ENCODE results near the gene RHOBTB1. TPM values are rescaled to one million over a fixed set of nuclear protein-coding genes. Genes with fewer than 3 reads are reported as not detected.
A peak's percentile ranks its signal among the peaks of the same experiment; 100 is the strongest.

Gene RHOBTB1
- total RNA-seq, 1 donor, result 15.8 TPM

DNA sequence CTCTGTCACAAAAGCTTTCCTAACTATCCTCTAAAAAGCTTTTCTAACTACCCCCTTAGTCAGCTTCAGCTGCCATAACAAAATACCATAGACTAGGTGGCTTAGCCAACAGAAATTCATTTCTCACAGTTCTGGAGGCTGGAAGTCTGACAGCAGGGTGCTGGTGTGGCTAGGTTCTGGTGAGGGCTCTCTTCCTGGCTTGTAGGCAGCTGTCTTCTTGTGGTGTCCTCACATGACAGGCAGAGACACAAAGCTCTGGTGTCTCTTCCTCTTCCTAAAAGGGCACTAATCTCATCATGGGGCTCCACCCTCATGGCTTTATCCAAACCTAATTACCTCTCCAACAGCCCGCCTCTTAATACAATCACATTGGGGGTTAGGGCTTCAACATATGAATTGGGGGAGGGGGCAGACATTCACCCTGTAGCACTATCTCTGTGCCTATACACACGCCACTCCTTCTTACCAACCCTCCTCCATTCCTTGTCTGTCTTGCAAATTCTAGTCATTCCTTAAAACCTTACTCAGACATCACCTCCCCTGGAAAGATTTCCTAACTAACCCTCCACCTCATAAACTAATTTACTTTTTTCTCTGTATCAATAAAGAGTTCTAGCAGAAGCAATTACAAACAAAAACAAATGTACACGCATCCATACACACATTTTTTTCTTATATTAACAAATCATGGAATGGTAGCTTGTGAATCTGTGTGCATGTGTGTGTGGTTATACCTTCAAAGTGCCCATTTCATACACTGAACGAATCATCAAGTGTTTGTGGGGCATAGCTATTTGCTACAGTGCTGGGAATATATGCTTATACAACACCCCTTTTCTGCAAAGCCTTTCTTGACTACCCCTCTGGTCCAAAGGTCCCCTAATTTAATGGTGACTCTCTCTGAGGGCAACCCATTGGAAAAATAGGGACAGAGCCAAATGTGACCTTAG lies 26.4 kb downstream of the RHOBTB1 start:
- TF ChIP-seq, protein P1, sequence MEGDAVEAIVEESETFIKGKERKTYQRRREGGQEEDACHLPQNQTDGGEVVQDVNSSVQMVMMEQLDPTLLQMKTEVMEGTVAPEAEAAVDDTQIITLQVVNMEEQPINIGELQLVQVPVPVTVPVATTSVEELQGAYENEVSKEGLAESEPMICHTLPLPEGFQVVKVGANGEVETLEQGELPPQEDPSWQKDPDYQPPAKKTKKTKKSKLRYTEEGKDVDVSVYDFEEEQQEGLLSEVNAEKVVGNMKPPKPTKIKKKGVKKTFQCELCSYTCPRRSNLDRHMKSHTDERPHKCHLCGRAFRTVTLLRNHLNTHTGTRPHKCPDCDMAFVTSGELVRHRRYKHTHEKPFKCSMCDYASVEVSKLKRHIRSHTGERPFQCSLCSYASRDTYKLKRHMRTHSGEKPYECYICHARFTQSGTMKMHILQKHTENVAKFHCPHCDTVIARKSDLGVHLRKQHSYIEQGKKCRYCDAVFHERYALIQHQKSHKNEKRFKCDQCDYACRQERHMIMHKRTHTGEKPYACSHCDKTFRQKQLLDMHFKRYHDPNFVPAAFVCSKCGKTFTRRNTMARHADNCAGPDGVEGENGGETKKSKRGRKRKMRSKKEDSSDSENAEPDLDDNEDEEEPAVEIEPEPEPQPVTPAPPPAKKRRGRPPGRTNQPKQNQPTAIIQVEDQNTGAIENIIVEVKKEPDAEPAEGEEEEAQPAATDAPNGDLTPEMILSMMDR (IDR thresholded peaks at IDR 0.05; ENCODE audit: insufficient read depth, low read length), result no peak
- no peak for DNase-seq (ENCODE audit: low read depth)
- no peak overlapping the region for H3K4me3 ChIP-seq (ENCODE audit: low read depth, low read length)

DNA sequence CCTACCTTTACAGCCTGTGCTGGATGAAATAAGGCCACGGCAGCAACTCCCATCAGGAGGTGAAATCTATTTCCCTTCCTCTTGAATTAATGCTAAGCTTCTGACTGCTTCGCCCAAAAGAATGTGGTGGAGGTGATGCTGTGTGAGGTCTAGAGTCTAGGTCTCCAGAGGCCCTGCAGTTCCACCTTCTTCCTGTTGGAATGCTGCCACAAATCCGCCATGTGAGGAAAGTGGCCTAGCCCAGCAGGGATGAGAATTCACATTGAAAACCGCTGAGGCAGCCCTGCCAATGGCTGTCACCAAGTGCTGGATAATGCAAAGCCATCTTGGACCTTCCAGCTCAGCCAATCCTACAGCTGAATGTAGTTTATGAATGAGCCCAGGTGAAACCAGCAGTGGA lies 28.0 kb downstream of the RHOBTB1 start:
- DNase-seq (ENCODE audit: low read depth), result no peak
- H3K4me3 ChIP-seq (ENCODE audit: low read depth, low read length), result no peak overlapping the region
- TF ChIP-seq, protein P1 (IDR thresholded peaks at IDR 0.05; ENCODE audit: insufficient read depth, low read length), result peak; percentile 17

DNA sequence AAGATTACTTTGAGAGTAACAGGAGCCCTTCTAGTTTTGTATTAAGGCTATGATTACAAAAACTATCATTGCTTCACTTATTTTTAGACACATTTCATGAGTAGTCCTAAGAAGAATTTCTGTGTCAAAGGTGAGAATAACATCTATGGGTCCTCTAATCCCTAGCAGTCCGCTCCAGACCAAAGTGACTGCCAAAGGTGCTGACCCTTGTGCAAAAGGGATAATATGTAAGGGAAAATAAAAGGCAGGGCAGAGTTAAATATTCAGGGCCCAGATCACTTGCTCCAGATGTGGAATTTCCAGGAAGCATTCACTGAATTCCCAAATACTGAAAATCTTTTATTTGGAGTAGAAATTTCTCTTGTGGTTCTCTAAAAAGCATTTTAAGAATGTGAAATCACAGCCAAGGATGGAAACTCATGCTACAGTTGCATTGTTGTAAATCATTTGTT lies 29.3 kb downstream of the RHOBTB1 start:
- no peak overlapping the region for H3K4me3 ChIP-seq (ENCODE audit: low read depth, low read length)
- TF ChIP-seq, protein P1 (IDR thresholded peaks at IDR 0.05; ENCODE audit: insufficient read depth, low read length), result no peak
- DNase-seq (ENCODE audit: low read depth), result peak; percentile 98

DNA sequence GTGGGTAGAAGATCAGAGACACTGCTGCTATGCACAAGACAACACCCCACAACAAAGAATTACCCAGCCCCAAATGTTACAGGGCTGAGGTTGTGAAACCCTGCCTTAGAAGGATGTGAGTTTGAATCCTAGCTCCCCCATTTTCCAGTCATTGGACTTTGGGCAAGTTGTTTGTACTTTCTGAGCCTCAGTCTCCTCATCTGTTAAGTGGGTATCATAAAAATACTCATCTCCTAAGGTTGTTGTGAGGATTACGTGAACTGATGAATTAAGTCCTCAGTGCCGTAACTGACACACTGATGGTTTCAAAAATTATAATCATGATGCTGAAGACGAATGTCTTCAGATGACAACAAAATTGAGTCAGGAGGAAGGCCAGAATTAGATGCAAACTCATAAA lies 30.3 kb downstream of the RHOBTB1 start:
- DNase-seq (ENCODE audit: low read depth), result no peak
- H3K4me3 ChIP-seq (ENCODE audit: low read depth, low read length), result no peak overlapping the region
- TF ChIP-seq, protein P1 (IDR thresholded peaks at IDR 0.05; ENCODE audit: insufficient read depth, low read length), result no peak

DNA sequence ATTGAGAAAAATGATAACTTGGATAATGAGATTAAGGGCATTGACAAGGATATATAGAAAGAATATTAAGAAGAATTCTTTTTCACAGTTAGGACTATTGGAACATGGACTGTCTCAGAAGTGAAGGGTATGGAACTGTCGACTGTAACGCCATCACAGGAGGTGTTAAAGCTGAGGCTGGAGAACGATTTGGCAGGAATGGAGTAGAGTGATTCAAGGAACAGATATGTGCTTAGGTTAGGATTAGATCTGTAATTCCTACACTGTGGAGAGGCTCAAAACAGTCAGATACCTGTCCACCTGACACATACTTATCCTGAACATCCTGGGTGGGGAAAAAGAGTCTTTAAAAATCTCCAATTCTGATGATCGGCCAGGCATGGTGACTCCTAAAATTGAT lies 30.9 kb downstream of the RHOBTB1 start:
- H3K4me3 ChIP-seq (ENCODE audit: low read depth, low read length), result no peak overlapping the region
- TF ChIP-seq, protein P1 (IDR thresholded peaks at IDR 0.05; ENCODE audit: insufficient read depth, low read length), result no peak
- DNase-seq (ENCODE audit: low read depth), result no peak

DNA sequence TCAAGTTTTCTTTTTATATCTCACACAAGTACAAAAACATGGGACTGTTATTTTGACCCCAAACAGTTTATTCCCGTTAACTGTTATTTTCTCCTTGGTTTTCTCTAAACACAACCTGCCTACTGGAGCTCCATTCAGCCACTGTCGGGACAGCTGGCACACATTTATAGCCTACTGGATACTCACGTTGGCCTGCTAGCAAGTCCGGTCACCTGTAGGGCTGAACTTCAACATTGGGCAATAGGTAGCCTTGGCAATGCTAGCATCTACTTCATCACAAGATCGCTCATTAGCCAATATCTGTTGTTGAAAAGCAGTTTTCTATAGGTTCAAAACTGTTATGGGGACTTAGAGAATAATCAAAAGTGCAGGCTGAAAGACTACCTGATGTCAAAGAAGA lies 32.3 kb downstream of the RHOBTB1 start:
- TF ChIP-seq, protein P1 (IDR thresholded peaks at IDR 0.05; ENCODE audit: insufficient read depth, low read length), result no peak
- no peak for DNase-seq (ENCODE audit: low read depth)

More for the DNA sequence above, 32.3 kb downstream of the RHOBTB1 start:
- no peak overlapping the region for H3K4me3 ChIP-seq (ENCODE audit: low read depth, low read length)
